GM18873 (cell line): Measurements from ENCODE around the gene NSD2.

Experiments used
- ATAC-seq: cut with Tn5 transposase; IDR thresholded peaks from one replicate; pipeline ENCODE4 v1.9.1; 2021; ENCODE audit warnings: mild to moderate bottlenecking, moderate library complexity, moderate number of reproducible peaks; ENCODE audit not compliant: unreplicated experiment, low FRiP score

Gene NSD2

DNA sequence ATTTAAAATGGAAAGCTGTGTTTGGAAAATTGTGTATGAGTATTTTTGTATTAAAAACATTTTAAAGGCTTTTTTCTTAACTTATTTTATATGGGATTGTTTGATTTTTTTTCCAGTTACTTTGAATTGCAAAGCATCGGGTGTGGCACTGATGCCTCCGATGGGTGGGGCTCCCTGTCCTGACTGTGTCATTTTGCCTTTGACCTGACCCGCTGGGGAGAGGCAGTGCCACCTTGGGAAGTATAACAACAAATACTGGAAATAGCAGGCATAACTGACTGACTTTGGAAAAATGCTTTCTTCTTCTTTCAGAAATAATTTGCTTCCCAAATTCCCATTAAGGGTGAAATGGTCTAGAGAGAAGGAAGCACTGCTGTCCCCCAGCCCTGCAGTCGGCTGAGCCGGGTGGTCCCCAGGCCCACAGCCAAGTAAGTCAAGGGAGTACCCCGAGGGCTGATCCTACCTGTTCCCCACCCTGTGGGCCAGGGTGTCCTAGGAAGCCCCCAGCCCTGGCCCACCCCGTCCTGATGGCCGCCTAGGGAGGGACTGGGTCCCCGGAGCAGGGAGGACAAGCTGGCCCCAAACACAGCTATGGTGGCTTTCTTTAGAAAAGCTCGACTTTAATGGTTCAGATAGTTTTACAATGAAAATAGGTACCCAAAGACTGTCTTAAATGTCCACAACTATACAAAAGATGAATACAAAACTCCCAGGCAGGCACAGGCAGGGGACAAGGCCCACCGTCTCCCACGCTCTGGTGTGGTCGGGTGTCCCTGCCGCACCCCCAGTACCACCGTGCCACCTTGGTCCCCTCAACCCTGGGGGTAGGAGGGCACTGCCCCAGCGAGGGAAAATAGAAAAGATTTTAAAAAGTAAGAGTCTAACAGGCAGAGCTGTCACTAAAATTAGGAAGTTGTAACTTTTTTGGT lies 111.2 kb downstream of the NSD2 start:
- ATAC-seq = no peak

DNA sequence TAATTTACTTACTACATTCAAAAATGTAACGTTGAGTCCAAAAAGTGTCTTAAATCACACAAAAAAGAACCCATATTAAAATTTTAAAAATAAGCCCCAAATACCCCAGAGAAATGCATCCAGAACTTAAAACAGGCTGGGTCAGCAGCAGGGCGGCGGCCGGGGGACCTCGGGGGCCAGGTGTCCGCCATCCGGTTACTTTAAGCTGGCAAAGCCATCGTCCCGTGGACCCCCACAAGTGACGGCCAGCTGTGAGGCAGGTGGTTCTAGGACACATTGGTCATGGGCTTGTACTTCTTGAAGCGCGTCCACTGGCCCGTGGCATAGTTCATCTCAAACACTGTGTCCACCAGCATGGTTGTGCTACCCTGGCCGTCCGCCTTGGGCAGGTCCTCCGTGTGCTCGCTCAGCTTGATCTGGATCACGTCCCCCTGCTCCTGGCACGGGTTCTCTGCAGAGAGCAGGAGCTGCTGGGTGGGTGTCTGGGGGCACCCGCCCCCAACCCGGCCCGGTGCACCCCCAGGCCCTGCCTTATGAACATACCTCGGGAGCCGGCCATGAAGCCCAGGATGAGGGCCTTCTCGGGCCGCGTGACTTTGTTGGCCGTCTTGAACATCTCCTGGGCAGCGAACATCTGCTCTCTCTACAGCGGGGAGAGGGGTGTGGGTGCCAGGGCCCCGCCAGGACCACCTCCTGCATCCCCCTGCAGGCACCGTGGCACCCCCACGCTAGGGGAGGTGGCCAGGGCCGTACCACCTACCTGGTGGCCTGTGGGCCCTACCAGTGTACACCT lies 112.1 kb downstream of the NSD2 start:
- ATAC-seq = no peak

DNA sequence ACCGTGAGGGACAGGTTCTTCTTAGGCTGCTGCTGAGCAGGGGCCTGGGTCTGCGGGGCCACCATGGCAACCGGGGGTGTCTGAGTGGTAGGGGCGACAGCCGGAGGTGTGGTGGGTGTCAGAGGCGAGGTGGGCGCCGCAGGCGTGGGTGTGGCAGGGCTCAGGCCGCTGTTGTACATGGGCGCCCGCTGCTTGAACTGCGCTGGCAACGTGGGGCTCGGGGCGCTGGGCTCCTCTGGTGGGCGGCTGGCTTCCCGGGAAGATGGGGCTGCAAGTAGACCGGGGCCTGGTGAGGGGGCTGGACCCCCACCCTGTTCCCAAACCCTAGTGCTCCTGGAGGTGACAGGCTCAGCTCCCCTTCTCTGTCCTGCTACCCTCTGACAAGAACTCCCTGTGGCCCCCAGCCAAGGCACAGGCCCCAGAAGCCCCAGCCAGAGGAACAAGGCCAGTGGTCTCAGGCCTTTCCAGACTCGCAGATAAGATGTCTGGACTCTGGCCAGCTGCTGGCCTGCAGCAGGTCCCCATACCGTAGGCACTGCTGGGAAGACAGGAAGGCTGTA lies 112.7 kb downstream of the NSD2 start:
- no peak for ATAC-seq

DNA sequence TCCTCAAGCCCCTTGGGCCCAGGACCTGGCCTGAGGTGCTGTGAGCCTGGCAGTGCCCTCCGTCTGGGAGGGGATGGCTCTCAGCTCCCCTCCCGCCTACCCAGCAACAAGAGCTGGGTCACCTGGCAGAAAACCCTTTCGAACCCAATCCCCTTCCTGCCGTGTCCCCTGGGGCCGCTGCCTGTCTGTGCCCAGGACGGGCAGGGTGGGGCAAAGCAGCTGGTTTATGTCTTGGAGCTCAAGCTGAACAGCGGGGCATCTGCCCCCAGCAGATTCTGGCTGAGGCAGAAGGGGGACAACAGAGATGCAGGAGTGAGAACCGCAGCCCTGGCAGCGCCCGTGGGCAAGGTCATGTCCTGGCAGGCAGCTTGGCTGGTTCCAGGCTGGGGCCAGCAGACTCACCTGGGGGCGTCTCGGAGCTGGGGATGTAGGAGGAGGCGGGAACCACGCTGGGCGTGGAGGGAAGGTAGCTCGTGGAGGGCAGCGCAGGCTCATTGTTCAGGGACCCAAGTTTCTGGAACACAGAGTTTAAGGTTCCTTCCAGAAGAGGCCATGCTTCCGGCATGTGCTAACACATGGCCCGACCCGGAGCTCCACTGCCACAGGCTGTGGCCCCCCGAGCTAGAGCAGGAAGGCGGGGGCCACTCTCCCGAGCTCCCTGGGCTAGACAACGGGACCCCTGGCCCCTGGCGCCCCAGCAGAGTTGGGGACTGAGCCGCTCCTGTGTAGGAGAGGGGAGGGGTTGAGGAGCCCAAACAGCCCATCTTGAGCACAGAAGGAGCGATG lies 113.4 kb downstream of the NSD2 start:
- ATAC-seq = no peak

DNA sequence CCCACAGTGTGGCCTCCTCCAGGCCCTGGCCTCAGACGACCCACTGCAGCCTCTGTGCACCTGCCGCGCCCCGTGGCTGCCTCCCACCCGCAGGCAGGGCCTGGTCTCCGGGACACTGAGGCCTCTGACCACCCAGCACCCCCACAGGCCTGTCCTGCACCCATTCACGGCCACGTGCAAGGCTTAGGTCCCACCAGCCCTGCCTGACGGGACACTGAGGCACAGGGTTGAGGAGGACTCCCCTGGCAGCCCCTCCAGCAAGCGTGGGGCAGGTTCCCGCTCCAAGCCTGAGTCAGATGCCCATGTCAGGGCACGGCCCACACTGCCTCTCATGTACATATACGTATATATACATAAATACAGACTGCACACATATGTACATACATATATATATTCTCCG lies 114.1 kb downstream of the NSD2 start:
- ATAC-seq = no peak

DNA sequence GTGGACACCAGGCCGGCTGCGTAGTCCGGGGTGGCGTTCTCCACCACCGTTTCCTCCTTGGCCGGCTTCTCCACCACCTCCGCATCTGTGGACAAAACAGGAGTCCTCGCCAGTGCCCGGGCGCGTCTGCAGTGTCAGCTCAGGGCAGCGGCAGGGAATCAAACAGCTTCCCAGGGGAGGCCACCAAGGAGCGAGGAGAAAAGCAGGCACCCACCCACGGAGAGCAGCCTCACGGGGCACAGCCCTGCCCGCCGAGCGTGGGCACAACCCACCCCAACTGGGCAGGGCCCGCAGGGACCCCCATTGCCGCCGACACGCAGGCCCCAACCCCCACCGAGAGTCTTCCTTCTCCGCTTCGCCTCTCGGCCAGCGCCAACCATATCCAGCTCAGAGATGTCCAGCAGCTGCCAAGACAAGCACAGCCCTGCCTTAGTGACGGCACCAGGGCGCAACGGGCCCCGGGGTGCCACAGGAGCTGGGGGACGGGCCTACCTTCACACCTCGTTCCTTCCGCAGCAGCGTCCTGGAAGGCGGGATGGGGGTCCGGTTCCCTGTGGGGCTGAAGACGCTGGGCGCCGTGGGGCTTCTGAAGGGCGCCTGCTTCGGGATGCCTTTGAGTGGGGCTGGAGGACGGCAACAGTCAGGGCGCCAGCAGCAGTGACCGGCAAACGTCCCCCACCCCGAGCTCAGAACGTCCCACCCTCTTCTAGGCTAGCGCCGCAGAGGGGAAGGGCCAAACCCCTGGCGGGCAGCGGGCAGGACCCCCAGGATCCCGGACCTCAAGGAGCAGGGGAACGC lies 114.8 kb downstream of the NSD2 start:
- no peak for ATAC-seq

DNA sequence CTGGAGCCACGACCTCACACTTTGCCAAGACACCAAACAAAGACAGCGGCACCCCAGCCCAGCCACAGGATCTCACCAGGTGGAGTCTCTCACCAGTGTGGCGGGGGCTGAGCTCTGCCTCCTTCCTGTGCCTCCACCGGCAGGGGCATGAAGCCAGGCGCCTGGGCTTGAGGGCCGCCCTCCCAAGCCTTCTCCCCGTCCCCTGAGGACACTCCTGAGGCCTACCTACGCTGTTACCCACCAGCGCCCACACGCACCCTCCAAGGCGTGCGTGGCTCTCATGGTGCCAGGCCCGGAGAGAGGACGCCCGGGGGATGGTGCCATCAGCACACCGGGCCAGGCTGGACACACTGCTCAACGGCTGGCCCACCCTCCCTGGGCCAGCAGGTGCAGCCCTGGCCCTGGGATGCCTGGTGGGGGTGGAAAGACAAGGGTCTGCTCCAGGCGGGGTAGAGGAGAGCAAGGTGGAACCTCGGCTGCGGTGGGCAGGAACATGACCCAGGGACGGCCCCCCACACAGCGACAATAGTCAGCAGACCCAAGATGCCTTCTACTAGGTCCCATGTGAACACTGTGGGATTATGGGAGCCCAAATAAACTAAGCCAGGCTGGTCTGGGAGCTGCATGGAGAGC lies 115.5 kb downstream of the NSD2 start:
- no peak for ATAC-seq

DNA sequence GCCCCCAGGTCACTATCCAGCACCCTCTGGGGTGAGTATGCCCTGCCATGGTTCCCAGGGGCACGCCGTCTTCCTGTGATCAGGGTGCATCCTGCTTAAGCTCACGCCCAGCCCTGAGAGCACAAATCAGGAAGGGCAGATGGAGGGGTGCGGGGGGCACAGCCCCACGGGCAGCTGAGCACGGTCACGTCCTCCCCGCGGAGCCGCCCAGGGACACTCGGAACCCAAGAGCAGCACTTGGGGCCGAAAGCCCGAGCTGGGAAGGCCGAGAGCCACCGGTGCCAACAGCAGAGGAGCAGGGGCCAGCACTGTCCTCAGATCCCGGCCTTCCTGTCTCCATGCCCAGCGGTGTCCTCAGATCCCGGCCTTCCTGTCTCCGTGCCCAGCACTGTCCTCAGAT lies 116.1 kb downstream of the NSD2 start:
- ATAC-seq = no peak

DNA sequence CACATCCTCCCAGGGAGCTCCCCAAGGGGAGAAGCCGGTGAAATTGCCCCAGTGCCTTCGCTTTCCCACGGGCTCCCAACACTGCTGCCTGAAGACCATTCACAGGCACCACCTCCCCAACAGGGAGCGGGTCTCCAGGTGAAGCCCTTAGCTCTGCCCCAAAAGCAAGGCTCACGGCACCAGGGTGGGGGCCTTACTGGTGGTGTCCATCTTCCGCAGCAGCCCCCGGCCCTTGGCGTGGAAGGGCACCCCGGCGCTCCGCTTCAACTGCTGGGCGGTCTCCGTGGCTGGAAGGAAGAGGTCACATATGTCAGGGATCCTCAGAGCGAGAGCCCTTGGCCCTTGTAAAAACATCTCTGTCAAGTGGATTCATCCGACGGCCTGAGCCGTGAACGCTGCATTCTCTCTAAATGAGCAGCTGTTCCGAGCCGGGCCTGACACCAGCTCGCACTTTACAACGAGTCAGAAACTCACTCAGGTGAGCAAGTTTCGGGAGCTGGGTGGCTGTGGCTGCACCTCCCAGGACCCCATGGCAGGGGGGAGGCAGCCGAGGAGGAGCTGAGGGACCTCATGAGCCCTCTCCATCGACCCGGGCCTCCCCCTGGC lies 116.6 kb downstream of the NSD2 start:
- no peak for ATAC-seq

DNA sequence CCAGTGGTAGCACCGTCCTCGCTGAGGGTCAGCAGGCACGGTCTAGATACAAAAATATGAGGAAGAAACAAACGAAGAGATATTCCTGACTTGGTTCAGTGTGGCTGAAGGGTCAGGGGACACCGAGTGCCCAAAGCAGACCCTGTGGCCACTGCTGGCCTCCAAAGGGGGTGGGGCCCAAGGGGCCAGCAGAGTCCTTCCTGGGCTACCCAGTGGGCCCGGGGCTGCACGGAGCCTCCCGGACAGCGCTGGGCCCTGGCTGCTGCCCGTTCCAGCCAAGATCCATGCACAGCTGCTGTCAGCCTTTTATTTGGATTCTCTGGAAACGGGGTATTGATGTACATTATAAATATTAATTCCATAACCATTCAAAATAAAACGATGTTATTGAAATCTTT lies 117.1 kb downstream of the NSD2 start:
- ATAC-seq = no peak

DNA sequence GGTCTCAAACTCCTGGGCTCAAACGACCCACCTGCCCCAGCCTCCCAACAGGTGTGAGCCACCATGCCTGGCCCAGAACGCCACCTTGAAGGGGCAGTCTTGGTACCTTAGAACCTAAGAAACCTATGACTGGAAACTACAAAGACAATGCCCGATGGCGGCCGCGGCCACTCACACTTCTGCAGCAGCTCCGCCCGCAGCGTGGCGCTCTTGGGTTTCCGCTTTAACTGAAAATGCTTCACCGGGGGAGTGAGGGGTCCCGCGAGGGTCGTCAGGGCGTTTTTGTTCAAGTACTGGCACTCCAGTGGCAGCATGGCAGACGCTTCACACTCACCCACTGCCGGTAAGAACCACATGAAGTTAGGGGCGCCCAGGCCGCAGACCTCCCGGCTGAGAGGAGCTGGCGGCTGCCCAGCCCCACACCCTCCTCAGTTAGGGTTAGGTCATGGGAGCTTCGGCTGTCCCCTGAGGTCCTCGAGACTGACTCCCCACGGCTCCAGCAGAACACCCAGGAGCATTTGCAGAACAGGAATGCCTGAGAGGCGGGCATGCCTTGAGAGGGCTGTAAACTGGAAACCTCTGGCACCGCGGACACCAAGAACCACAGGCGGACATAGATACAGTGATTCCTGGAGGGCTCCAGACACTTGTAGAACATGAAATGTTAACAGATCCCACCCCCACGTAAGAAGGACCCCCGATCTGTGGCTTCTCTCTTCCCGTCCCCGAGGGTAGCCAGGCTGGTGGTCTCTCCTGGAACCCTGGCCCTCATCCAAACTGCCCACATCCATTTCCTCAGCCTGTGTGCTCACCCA lies 118.5 kb downstream of the NSD2 start:
- ATAC-seq = no peak

DNA sequence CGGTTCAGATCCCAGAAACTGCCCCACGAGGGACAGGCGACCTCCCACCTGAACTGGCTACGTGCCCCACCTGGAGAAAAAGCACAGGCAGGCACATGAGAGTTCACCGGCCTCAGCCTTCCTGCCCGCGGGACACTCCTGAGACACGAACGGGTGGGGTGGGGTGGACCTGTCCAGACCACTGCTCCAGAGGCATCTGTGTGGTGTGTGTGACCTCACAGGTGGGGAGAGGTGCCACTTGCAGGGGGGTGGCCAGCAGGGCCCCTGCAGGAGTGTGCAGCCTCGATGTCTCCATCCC lies 119.1 kb downstream of the NSD2 start:
- no peak for ATAC-seq

DNA sequence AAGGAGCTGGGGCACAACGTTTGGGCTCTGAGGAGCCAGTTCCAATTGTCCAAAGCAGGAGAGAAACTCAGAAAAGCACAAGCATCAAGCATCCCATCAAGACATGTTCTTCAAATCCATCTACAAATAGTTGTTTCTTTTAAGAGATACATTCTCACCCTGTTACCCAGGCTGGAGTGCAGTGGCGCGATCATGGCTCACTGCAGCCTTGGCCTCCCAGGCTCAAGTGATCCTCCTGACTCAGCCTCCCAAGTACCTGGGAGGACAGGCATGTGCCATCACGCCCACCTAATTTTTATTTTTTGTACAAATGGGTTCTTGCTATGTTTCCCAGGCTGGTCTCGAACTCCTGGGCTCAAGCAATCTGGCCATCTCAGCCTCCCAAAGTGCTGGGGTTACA lies 119.5 kb downstream of the NSD2 start:
- ATAC-seq = no peak

DNA sequence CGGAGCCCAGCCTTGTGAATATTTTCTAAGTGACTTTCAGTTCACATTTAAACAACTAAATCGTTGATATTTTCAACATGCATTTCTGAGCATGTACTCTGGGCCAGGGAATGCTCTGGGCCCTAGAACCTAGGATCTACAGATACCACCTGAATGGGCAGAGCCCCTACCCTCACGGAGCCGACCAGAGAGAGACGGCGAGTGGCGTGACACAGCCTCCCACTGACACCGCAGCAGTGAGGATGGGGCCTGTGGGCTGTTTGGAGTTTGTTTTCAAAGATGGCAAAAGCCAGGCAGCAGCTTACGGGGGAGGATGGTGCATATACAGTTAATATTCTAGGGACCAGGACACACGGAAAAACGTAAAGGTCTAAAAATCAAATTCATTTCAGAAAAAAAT lies 119.9 kb downstream of the NSD2 start:
- no peak for ATAC-seq

DNA sequence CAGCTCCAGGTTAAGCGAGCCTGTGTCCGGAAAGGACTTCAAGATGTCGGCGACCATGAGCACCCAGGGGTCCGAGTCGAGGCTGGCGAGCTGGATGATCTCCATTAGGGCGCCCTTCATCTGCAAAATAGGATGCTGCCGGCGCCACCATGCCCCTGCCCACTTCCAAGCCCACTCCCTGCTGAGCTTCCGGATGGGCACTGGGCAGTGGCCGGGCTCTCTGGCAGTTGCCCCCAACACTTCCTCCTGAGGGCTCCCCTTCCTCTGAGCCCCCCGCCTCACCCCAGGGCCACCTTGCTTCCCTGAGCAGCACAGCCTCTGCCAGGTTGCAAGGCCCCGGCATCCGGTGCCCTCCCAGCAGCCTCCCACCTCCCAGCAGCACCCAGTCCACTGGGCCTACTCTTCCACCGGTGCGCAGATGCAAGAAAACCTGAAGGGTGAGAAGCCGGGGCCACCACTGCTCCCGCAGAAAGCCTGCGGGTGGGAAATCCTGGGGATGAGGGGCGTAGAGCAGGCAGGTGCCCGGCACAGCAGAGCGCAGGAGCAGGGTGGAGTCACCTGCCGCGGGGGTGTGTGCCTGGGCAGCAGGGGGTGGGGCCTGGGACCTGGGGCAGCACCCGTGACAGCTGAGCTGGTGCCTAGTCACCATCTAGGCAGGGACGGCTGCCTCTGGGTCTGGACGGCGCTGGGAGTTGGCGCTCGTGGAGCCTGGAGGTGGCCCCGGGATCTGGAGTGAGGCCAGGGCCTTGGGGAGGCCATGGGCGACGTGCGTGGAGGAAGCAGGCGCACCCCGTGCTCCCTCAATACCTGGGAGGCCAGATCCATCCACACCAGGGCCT lies 120.6 kb downstream of the NSD2 start:
- ATAC-seq = no peak

DNA sequence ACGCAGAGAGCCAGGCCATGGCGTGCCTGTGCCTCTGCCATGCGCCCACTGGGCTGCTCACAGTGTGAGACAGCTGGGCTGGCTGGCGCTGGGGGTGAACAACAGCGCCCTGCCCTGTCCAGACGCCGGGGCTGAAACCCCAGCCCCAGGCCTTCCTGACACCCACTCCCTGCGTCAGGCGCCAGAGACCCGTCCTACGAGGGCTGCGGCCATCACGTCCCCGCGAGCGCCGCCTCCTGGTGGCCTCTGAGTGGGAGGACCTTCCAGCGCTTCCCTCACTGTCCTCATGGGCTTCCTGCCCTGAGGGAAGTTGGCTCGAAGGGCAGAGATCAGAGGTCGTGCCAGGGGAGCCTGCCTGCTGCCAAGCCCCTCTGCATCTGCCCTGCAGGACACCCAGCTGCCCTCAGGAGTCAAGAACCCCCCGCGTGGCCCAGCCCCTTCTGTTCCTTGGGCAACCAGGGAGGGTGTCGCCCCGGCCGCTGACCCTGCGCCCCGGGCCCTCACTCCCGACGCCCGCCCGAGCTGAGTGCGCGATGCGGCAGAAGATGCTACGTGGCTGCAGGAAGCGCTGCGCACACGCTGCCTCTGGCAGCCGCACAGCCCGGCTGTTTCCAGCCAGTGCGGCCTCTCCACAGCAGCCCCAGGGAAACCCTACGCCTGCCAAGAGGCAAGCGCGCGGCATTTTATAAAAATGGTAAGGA lies 121.4 kb downstream of the NSD2 start:
- ATAC-seq = no peak

DNA sequence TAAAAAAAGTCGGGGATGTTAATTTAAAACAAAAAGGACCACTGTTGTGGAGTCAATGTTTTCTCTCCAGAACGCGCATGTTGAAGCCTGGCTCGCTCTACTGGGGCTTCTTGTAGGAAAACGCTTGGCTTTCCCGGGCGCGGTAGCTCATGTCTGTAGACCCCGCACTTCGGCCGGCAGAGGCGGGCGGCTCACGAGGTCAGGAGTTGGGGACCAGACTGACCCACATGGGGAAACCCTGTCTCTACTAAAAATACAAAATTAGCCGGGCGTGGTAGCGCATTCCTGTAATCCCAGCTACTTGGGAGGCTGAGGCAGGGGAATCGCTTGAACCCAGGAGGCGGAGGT lies 122.0 kb downstream of the NSD2 start:
- no peak for ATAC-seq
